Measurements from ENCODE around the gene CDH13.

Gene CDH13

DNA sequence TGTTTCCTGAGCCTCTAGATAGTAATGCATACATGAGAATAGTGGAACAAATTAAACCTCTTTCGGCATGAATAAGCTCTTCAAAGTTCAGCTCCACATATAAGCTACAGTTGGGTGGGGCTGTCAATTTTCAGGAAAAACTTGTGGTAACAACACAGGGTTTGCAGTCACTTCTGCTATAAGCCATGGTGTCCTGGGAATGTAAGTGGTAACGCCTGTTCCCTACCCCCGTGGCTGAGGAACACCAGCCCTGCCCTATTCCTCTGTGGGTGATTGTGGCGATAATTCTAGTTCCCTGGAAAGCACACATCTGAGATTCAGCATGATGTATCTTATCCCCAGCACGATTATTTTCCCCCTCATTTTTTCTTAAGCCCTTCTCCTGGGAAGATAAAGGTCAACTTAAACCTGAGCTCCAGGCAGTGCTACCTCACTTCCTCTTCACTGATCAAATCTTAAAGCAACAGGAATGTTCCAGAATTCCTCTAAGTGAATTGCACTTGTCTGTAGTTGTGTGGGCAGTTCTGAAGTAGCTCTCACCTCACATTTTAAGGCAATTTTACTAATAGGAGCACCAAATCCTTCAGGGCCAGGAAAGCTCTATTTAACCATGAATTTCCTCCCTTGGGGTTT is 680.3 kb downstream of the CDH13 start:
- no peak for DNase-seq (ENCODE audit: low spot score)

GRCh38 chr16:83307594-83307992 is 680.8 kb downstream of the CDH13 start:
- no peak for DNase-seq (ENCODE audit: low spot score)

DNA sequence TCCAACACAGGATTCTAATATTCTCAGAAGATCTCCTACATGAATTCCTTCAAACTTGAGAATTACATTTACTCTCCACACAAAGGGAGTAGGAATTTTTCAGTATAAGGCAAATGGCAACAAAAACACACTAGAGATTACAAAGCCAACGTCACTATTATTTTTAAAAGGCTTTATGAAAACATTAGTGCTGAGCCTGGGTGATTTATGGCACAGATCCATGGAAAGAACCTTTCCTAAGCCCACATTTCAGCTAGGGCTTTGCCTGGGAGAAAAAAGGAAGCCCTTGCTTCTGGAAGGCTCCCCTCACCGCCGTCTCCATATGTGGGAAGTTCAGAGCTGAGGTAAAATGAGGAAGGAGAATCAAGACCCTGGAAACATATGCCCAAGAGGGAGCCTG is 681.6 kb downstream of the CDH13 start:
- DNase-seq (ENCODE audit: low spot score): no peak

GRCh38 chr16:83310816-83311215 is 684.0 kb downstream of the CDH13 start:
- DNase-seq (ENCODE audit: low spot score): no peak

DNA sequence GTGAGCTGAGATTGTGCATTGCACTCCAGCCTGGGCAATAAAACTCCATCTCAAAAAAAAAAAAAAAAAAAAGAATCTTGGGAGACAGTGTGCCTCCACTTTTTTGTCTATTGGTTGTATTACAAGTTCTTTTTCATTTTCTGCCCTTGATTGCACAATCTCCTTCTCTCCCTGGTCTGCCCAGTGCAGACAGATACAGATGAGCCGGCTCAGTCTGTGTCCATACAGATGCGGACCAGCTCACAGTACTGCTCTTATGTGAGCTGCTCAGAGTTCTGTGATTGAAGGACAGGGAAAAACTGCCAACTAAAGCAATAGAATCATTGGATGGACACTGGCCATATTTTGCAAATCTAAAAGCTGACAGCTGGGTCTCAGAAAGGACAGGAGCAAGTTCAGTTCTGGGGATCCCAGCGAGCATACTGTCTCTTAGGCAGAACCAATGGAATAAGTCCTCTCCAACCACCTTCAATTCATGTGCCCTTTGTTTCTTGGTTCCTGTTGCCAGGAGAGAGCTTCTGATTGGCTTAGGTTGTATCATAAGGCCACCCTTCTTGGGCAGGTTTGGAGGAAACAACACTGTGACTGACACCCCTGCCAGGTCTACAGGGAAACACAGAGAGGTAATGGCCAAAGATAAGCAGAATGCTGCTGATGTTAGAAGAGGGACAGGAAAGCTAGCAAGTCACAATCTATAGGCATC is 685.4 kb downstream of the CDH13 start:
- DNase-seq (ENCODE audit: low spot score): no peak

- peak; percentile 66 for DNase-seq (ENCODE audit: low spot score)
These were observed 686.0 kb downstream of the CDH13 start for GRCh38 chr16:83312718-83313245.

GRCh38 chr16:83315271-83315670 is 688.5 kb downstream of the CDH13 start:
- DNase-seq (ENCODE audit: low spot score): no peak

DNA sequence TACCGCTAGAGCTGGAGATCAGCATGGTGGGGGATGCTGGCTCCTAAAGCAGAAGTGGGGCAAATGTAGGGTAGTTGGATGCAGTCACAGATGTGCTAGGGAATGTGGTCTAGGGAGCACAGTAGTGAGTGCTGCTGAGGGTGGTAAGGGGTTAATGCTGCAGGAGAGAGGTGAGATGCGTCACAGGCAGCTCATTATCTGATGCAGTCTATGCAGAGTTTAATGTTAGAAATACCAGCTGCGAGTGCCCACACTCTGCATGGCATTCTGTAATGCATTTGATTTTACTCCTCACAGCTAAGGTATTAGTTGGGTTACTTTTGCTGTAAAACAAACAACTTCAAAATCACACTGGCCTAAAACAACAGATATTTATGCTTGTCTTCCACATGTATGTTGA is 689.7 kb downstream of the CDH13 start:
- DNase-seq (ENCODE audit: low spot score): no peak

- DNase-seq (ENCODE audit: low spot score): no peak
These were observed 691.6 kb downstream of the CDH13 start for GRCh38 chr16:83318390-83318789.

GRCh38 chr16:83328936-83329335 is 702.2 kb downstream of the CDH13 start:
- DNase-seq (ENCODE audit: low spot score): no peak

- no peak for DNase-seq (ENCODE audit: low spot score)
These were observed 702.7 kb downstream of the CDH13 start for GRCh38 chr16:83329441-83329840.

- no peak for DNase-seq (ENCODE audit: low spot score)
These were observed 703.5 kb downstream of the CDH13 start for GRCh38 chr16:83330251-83330650.

DNA sequence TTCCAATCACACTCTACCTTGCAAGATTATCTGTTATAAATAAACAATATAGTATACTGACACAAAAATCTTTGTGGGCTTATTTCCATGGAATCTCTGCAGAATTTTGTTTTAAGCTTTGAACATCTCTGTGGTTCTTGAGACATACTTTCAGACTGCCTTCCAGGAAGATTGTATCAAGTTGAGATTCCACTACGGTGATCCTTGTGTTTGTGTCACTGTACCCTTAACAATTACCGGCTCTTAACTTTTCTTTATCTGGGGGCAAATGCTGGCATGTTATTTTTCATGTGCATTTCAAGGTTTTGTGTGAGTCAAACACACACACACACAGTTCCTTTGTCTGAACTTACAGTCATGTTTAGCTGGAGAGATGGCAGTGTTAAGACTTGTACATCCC is 708.3 kb downstream of the CDH13 start:
- no peak for DNase-seq (ENCODE audit: low spot score)

DNA sequence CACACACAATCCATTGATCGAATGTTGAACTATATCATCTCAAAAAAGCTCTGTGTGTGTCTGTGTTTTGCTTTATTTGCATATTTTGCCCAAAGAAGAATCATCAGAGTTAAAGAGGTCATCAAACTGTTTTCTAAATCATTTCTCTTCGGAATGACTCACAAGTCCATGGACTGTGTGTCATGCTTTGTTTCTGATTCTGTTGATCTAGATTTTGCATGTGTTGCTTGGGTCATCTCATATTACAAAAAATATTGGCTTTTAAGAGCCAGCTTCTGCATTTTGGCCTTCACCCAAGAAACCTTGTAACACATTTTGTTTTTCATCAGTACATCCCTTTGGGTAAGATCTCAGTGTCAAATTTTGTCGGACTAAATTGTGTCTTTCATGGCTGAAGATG is 709.8 kb downstream of the CDH13 start:
- no peak for DNase-seq (ENCODE audit: low spot score)

- DNase-seq (ENCODE audit: low spot score): no peak
These were observed 711.4 kb downstream of the CDH13 start for GRCh38 chr16:83338138-83338537.

- no peak for DNase-seq (ENCODE audit: low spot score)
These were observed 712.2 kb downstream of the CDH13 start for GRCh38 chr16:83338941-83339340.

DNA sequence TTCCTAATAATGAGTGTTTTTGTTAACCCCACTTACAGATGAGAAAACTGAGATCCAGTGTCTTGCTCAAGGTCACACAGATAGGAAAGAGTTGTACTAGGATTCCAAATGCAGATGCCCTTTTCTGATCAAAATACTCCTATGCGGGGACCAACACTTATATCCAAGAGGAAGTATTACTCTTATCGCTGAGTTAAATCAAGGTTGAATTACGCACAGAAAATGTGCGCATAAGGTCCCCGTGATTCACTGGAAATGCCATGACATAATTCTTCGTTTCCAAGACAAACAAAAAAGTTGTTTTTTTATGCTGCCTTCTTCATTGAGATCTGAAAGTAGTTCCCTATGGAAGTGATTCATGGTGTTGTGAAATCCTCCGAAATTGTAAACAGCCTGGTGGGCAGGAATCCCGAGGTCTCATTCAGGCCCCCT is 717.2 kb downstream of the CDH13 start:
- DNase-seq (ENCODE audit: low spot score): no peak

DNA sequence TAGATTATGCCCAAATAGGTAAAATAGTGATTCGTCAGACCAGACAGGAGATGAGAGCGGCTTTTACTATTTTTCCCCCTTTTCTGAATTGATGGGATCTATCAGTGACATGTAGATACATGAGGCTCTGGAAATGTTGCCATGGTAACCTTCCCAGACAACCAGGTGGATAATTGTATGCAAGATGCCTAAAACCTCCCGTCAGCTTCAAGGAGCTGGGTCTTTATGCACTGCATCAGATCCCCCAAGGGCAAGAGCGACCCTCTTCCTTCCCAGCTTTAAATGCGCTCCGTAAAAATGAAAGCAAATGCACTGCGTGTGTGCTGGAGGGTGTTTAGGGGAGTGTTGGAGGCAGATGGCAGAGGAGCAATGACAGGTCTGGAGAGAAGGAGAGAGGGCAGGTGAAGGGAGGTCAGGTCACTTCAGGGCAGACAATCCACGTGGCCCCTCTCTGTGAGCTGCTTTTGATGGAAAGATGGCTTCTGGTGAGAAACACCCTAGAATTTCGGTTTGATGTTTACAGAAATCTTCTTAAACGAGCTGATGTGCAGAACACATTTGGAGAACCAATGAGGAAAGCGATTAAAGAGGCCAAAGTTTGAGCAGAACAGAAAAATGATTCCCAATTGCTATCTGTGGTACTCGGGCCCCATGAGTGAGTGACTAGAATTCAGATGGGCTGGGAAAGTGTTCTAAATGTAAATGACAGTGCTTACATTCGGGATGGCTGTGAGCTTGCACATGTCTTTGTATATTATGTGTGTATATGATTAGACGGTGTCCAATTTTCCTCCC is 719.3 kb downstream of the CDH13 start:
- peak; percentile 17 for DNase-seq (ENCODE audit: low spot score)

- DNase-seq (ENCODE audit: low spot score): no peak
These were observed 722.2 kb downstream of the CDH13 start for GRCh38 chr16:83348991-83349390.

DNA sequence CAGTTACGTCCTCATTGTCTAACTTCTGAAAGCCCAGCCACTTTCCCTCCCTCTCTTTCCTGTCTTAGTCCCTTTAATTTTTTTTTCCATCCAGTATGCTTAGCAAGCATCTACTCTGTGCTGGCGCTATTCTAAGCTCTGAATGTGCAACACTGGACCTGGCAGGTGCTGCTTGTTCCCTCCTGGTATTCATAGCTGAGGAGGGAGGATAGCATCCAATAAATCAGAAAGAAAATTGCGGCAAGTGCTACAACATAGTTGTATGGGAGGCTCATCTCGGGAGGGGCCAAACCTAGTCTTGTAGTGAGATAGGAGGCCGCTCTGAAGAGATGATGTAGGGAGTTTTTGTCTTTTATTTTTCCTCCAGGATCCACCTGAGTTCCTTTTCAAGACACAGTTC is 723.7 kb downstream of the CDH13 start:
- DNase-seq (ENCODE audit: low spot score): no peak

DNA sequence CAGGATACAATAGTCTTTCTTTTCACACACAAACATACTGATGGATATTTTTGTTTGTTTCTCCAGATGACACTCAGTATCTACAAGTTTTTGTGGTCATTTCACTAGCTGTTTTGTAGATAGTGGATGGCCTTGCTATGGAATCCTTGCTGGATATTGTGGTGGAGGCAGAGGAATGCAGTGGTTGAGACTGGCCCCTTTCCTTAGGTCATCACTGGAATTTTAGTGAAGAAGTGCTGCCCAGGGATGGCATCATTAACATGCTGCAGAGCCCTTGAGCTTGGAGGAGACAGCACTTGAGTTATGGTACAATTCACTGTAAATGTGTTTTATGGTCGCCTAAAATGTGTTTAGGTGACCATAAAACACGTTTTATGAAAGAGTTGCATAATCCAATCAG is 725.1 kb downstream of the CDH13 start:
- DNase-seq (ENCODE audit: low spot score): no peak

GRCh38 chr16:83353241-83353640 is 726.5 kb downstream of the CDH13 start:
- no peak for DNase-seq (ENCODE audit: low spot score)

- DNase-seq (ENCODE audit: low spot score): no peak
These were observed 727.2 kb downstream of the CDH13 start for GRCh38 chr16:83354015-83354414.

All from putamen (tissue), 1 donor.